ENCODE data around the gene EME2. TPM values are rescaled to one million over a fixed set of nuclear protein-coding genes. Genes with fewer than 3 reads are reported as not detected.
A peak's percentile ranks its signal among the peaks of the same experiment; 100 is the strongest.

The EME2 gene
- total RNA-seq, 5 donors from 2014 or later (not counting 1 experiment from before 2014, with no cell fraction given), result 23.0 to 50.6 (median 34.5) TPM

GRCh38 chr16:1769402-1770300 is 3.0 kb upstream of the EME2 start:
- Histone ChIP-seq H3K27ac (ENCODE audit: low read length) (peak overlapping the region; percentile 43), H3K9me3 (no peaks in the 10 kb centered on the region), H3K27me3 (replicated peaks in 1 of 2; ENCODE audit: control insufficient read depth in 2 of 2, extremely low read depth in 1 of 2, insufficient read depth in 2 of 2, low read length in 1 of 2) (no peaks in the 10 kb centered on the region), H3K4me1 (ENCODE audit: control insufficient read depth in 1 of 2, extremely low read depth in 1 of 2, insufficient read depth in 2 of 2, low read length in 2 of 2) (peaks cover 4 to 36% of the 10 kb centered on the region in 2 experiments), H3K4me3 (ENCODE audit: control insufficient read depth in 1 of 2, extremely low read depth in 1 of 2, low read length in 1 of 2) (no peak overlapping the region), H3K36me3 (ENCODE audit: control insufficient read depth in 2 of 2, extremely low read depth in 1 of 2, insufficient read depth in 1 of 2, low read length in 1 of 2) (peaks cover 6 to 36% of the 10 kb centered on the region in 2 donors)
- peaks cover 6% of the 10 kb centered on the region for H3K36me3 Mint-ChIP-seq
- ATAC-seq (replicated peaks in 1 of 4) (no peak), DNase-seq (no peak)
- H3K27me3 Mint-ChIP-seq, result no peaks in the 10 kb centered on the region
- 89% methylated on average over 11 of the region's 27 CpGs for WGBS (ENCODE audit: insufficient coverage)
- POLR2A ChIA-PET, result no interaction called here
- H3K9me3 Mint-ChIP-seq, result no peaks in the 10 kb centered on the region
- H3K4me1 Mint-ChIP-seq, result peaks cover 15 to 17% (median 15%) of the 10 kb centered on the region in 3 donors
- H3K4me3 Mint-ChIP-seq, result peak overlapping the region; percentile 80 to 97 (median 94)
- CTCF ChIA-PET, result no interaction called here
- peak overlapping the region; percentile 52 to 80 for H3K27ac Mint-ChIP-seq

- H3K9me3 Mint-ChIP-seq, result no peaks in the 10 kb centered on the region
- Histone ChIP-seq H3K27me3 (replicated peaks in 1 of 2; ENCODE audit: control insufficient read depth in 2 of 2, extremely low read depth in 1 of 2, insufficient read depth in 2 of 2, low read length in 1 of 2) (no peaks in the 10 kb centered on the region), H3K36me3 (ENCODE audit: control insufficient read depth in 2 of 2, extremely low read depth in 1 of 2, insufficient read depth in 1 of 2, low read length in 1 of 2) (peaks cover 6 to 30% of the 10 kb centered on the region in 2 donors), H3K4me1 (ENCODE audit: control insufficient read depth in 1 of 2, extremely low read depth in 1 of 2, insufficient read depth in 2 of 2, low read length in 2 of 2) (peaks cover 4 to 45% of the 10 kb centered on the region in 2 experiments), H3K4me3 (ENCODE audit: control insufficient read depth in 1 of 2, extremely low read depth in 1 of 2, low read length in 1 of 2) (peak overlapping the region; percentile 56 to 79), H3K9me3 (no peaks in the 10 kb centered on the region), H3K27ac (ENCODE audit: low read length) (peak overlapping the region; percentile 43)
- POLR2A ChIA-PET, result no interaction called here
- H3K4me3 Mint-ChIP-seq, result peak overlapping the region; percentile 80 to 97 (median 94)
- CTCF ChIA-PET, result no interaction called here
- peak in 3 of 4 experiments; percentile 3 to 8 (median 3) for ATAC-seq (replicated peaks in 1 of 4)
- H3K27ac Mint-ChIP-seq, result peak overlapping the region; percentile 52 to 80
- H3K36me3 Mint-ChIP-seq, result peaks cover 6% of the 10 kb centered on the region
- no peaks in the 10 kb centered on the region for H3K27me3 Mint-ChIP-seq
- peak in 32 of 35 experiments; percentile 20 to 76 (median 41) for DNase-seq
- 30% methylated on average over 78 of the region's 81 CpGs for WGBS (ENCODE audit: insufficient coverage)
- H3K4me1 Mint-ChIP-seq, result peaks cover 17 to 24% (median 18%) of the 10 kb centered on the region in 3 donors
Measured at GRCh38 chr16:1770328-1771187, 2.1 kb upstream of the EME2 start.

- Histone ChIP-seq H3K27ac (ENCODE audit: low read length) (peak within 1 kb of the TSS; percentile 54), H3K4me1 (ENCODE audit: control insufficient read depth in 1 of 2, extremely low read depth in 1 of 2, insufficient read depth in 2 of 2, low read length in 2 of 2) (peaks cover 4 to 45% of the 10 kb centered on the region in 2 experiments), H3K36me3 (ENCODE audit: control insufficient read depth in 2 of 2, extremely low read depth in 1 of 2, insufficient read depth in 1 of 2, low read length in 1 of 2) (peaks cover 6 to 27% of the 10 kb centered on the region in 2 donors), H3K4me3 (ENCODE audit: control insufficient read depth in 1 of 2, extremely low read depth in 1 of 2, low read length in 1 of 2) (peak within 1 kb of the TSS; percentile 67 to 79), H3K27me3 (replicated peaks in 1 of 2; ENCODE audit: control insufficient read depth in 2 of 2, extremely low read depth in 1 of 2, insufficient read depth in 2 of 2, low read length in 1 of 2) (no peaks in the 10 kb centered on the region), H3K9me3 (no peaks in the 10 kb centered on the region)
- Mint-ChIP-seq H3K4me3 (peak within 1 kb of the TSS; percentile 94 to 98 (median 97)), H3K36me3 (peaks cover 6% of the 10 kb centered on the region), H3K4me1 (peaks cover 17 to 24% (median 18%) of the 10 kb centered on the region in 3 donors), H3K9me3 (no peaks in the 10 kb centered on the region), H3K27ac (peak within 1 kb of the TSS; percentile 95 to 97), H3K27me3 (no peaks in the 10 kb centered on the region)
- peak; percentile 17 to 80 (median 61) for DNase-seq
- WGBS (ENCODE audit: insufficient coverage), result under 1% methylated on average over 68 of the region's 79 CpGs
- ChIA-PET POLR2A (no interaction called here), CTCF (interaction anchor here in 1 of 2 donors (2.2 kb wide), 1 partner anchor 11 kb away, joined by 12 read pairs; the partner anchor contains the start of genes NUBP2 and SPSB3)
- ATAC-seq (replicated peaks in 1 of 4), result peak; percentile 57 to 60 (median 60)
Measured at GRCh38 chr16:1771188-1771863, 1.3 kb upstream of the EME2 start, which contains the start of gene NME3. NME3 (minus strand) TSS chr16:1771543; CDS start chr16:1771534, 9 bp downstream.

- Mint-ChIP-seq H3K36me3 (peaks cover 5% of the 10 kb centered on the region), H3K27ac (peak overlapping the region; percentile 95 to 97), H3K4me1 (peaks cover 17 to 24% (median 18%) of the 10 kb centered on the region in 3 donors), H3K27me3 (no peaks in the 10 kb centered on the region), H3K9me3 (no peaks in the 10 kb centered on the region), H3K4me3 (peak overlapping the region; percentile 94 to 98 (median 97))
- Histone ChIP-seq H3K27me3 (replicated peaks in 1 of 2; ENCODE audit: control insufficient read depth in 2 of 2, extremely low read depth in 1 of 2, insufficient read depth in 2 of 2, low read length in 1 of 2) (no peaks in the 10 kb centered on the region), H3K4me3 (ENCODE audit: control insufficient read depth in 1 of 2, extremely low read depth in 1 of 2, low read length in 1 of 2) (peak overlapping the region; percentile 67 to 79), H3K4me1 (ENCODE audit: control insufficient read depth in 1 of 2, extremely low read depth in 1 of 2, insufficient read depth in 2 of 2, low read length in 2 of 2) (peaks cover 4 to 45% of the 10 kb centered on the region in 2 experiments), H3K36me3 (ENCODE audit: control insufficient read depth in 2 of 2, extremely low read depth in 1 of 2, insufficient read depth in 1 of 2, low read length in 1 of 2) (peaks cover 8 to 28% of the 10 kb centered on the region in 2 donors), H3K9me3 (no peaks in the 10 kb centered on the region), H3K27ac (ENCODE audit: low read length) (peak overlapping the region; percentile 54)
- CTCF ChIA-PET, result interaction anchor here in 1 of 2 donors (2.2 kb wide), 1 partner anchor 11 kb away, joined by 12 read pairs; the partner anchor contains the start of genes NUBP2 and SPSB3
- no peak for DNase-seq
- POLR2A ChIA-PET, result interaction anchor here in 1 of 2 donors (0.6 kb wide), 1 partner anchor 10 kb away, joined by 6 read pairs; the partner anchor contains the start of gene SPSB3
- no peak for ATAC-seq (replicated peaks in 1 of 4)
- WGBS (ENCODE audit: insufficient coverage), result 11% methylated on average over 16 of the region's 22 CpGs
Measured at GRCh38 chr16:1771864-1772361, 697 bp upstream of the EME2 start.

- Histone ChIP-seq H3K4me1 (ENCODE audit: control insufficient read depth in 1 of 2, extremely low read depth in 1 of 2, insufficient read depth in 2 of 2, low read length in 2 of 2) (peaks cover 4 to 45% of the 10 kb centered on the region in 2 experiments), H3K9me3 (no peaks in the 10 kb centered on the region), H3K27me3 (replicated peaks in 1 of 2; ENCODE audit: control insufficient read depth in 2 of 2, extremely low read depth in 1 of 2, insufficient read depth in 2 of 2, low read length in 1 of 2) (no peaks in the 10 kb centered on the region), H3K36me3 (ENCODE audit: control insufficient read depth in 2 of 2, extremely low read depth in 1 of 2, insufficient read depth in 1 of 2, low read length in 1 of 2) (peaks cover 17 to 29% of the 10 kb centered on the region in 2 donors), H3K4me3 (ENCODE audit: control insufficient read depth in 1 of 2, extremely low read depth in 1 of 2, low read length in 1 of 2) (peak within 1 kb of the TSS; percentile 67 to 79), H3K27ac (ENCODE audit: low read length) (peak within 1 kb of the TSS; percentile 54)
- under 1% methylated on average over 108 of the region's 108 CpGs for WGBS (ENCODE audit: insufficient coverage)
- H3K9me3 Mint-ChIP-seq, result no peaks in the 10 kb centered on the region
- peaks cover under 1% of the 10 kb centered on the region for H3K36me3 Mint-ChIP-seq
- peaks cover 17 to 24% (median 18%) of the 10 kb centered on the region in 3 donors for H3K4me1 Mint-ChIP-seq
- ATAC-seq (replicated peaks in 1 of 4) (peak; percentile 53 to 65 (median 58)), DNase-seq (peak; percentile 41 to 85 (median 67))
- H3K27ac Mint-ChIP-seq, result peak within 1 kb of the TSS; percentile 95 to 97
- no peaks in the 10 kb centered on the region for H3K27me3 Mint-ChIP-seq
- peak within 1 kb of the TSS; percentile 94 to 98 (median 97) for H3K4me3 Mint-ChIP-seq
- POLR2A ChIA-PET, result no interaction called here
- CTCF ChIA-PET, result interaction anchor here in 1 of 2 donors (0.6 to 2.2 kb wide), 4 partner anchors 9 to 909 kb away, joined by 3 to 12 read pairs (median 6); partner anchors contain the start of genes KCTD5, NUBP2 and SPSB3
Measured at GRCh38 chr16:1772908-1773702, 495 bp downstream of the EME2 start, which contains the start of gene MRPS34. MRPS34 (minus strand) TSS chr16:1773134; CDS start chr16:1773119, 15 bp downstream.
